Fibroblast of skin of abdomen (primary cell): ENCODE data around the gene LIMCH1.
A peak's percentile ranks its signal among the peaks of the same experiment; 100 is the strongest.

Source experiments
- DNase-seq: peaks from one replicate; pipeline ENCODE4 v3.0.0-alpha.2; 2013

LIMCH1 gene

GRCh38 chr4:41528512-41529205 is 9.3 kb upstream of the LIMCH1 start:
- DNase-seq, result peak; percentile 31

- DNase-seq, result no peak
These were observed 7.2 kb upstream of the LIMCH1 start for GRCh38 chr4:41530741-41531140.

GRCh38 chr4:41532336-41532735 is 5.6 kb upstream of the LIMCH1 start:
- DNase-seq, result no peak

- DNase-seq, result no peak
These were observed 5.1 kb upstream of the LIMCH1 start for GRCh38 chr4:41532882-41533281.

GRCh38 chr4:41533680-41534079 is 4.3 kb upstream of the LIMCH1 start:
- no peak for DNase-seq

- no peak for DNase-seq
These were observed 3.6 kb upstream of the LIMCH1 start for GRCh38 chr4:41534404-41534803.

GRCh38 chr4:41535911-41536371 is 2.0 kb upstream of the LIMCH1 start:
- no peak for DNase-seq

GRCh38 chr4:41537292-41537890 is 566 bp upstream of the LIMCH1 start:
- DNase-seq, result no peak

GRCh38 chr4:41538887-41539498 is 1.0 kb downstream of the LIMCH1 start:
- no peak for DNase-seq

GRCh38 chr4:41539711-41540110 is 1.8 kb downstream of the LIMCH1 start:
- DNase-seq, result no peak

GRCh38 chr4:41540687-41541086 is 2.7 kb downstream of the LIMCH1 start:
- DNase-seq, result no peak

GRCh38 chr4:41541687-41542094 is 3.7 kb downstream of the LIMCH1 start:
- no peak for DNase-seq

- DNase-seq, result no peak
These were observed 4.7 kb downstream of the LIMCH1 start for GRCh38 chr4:41542526-41543275.

GRCh38 chr4:41545238-41545637 is 7.3 kb downstream of the LIMCH1 start:
- DNase-seq, result no peak

GRCh38 chr4:41546638-41547037 is 8.7 kb downstream of the LIMCH1 start:
- DNase-seq, result no peak

- no peak for DNase-seq
These were observed 10.4 kb downstream of the LIMCH1 start for GRCh38 chr4:41548305-41548880.

GRCh38 chr4:41549478-41549877 is 11.5 kb downstream of the LIMCH1 start:
- no peak for DNase-seq

- no peak for DNase-seq
These were observed 12.4 kb downstream of the LIMCH1 start for GRCh38 chr4:41550308-41550707.

GRCh38 chr4:41551536-41551935 is 13.6 kb downstream of the LIMCH1 start:
- no peak for DNase-seq

GRCh38 chr4:41554905-41555304 is 16.9 kb downstream of the LIMCH1 start:
- DNase-seq, result no peak

GRCh38 chr4:41556526-41556925 is 18.6 kb downstream of the LIMCH1 start:
- no peak for DNase-seq

GRCh38 chr4:41559940-41560516 is 22.1 kb downstream of the LIMCH1 start:
- DNase-seq, result no peak

- DNase-seq, result no peak
These were observed 23.3 kb downstream of the LIMCH1 start for GRCh38 chr4:41561244-41561643.
